HG02678 (cell line): ENCODE data around the gene SH3TC1.

Source experiments
- ATAC-seq: cut with Tn5 transposase; IDR thresholded peaks from one replicate; pipeline ENCODE4 v1.9.1; 2021; ENCODE audit warnings: mild to moderate bottlenecking, moderate library complexity; ENCODE audit not compliant: unreplicated experiment

SH3TC1 gene

DNA sequence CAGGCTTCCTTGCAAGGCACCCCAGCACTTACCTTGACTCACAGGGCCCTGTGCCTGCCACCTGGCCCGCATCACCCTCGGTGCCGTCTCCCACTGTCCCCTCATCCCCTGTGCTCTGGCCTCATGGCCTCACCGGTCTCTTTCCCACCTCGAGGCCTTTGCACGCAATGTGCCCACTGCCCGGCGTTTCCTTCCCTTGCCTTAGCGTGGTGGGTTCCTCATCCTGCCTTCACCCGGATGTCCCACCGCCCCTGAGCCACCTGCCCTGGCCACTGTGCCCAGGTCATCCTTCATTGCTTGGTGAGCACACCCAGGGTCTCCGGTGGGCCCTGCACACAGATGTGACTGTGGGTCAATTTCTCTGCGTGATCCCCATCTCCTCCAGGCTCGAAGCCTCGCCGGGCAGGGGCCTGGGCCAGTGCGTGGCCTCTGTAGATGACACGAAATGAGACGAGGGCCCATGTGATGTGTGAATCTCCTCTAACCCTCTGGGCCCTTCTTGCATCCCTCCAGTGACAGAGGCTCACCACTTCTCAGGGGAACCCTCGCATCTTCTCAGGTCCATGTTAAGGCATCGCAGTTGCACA, 75.1 kb downstream of the SH3TC1 start:
- no peak for ATAC-seq

DNA sequence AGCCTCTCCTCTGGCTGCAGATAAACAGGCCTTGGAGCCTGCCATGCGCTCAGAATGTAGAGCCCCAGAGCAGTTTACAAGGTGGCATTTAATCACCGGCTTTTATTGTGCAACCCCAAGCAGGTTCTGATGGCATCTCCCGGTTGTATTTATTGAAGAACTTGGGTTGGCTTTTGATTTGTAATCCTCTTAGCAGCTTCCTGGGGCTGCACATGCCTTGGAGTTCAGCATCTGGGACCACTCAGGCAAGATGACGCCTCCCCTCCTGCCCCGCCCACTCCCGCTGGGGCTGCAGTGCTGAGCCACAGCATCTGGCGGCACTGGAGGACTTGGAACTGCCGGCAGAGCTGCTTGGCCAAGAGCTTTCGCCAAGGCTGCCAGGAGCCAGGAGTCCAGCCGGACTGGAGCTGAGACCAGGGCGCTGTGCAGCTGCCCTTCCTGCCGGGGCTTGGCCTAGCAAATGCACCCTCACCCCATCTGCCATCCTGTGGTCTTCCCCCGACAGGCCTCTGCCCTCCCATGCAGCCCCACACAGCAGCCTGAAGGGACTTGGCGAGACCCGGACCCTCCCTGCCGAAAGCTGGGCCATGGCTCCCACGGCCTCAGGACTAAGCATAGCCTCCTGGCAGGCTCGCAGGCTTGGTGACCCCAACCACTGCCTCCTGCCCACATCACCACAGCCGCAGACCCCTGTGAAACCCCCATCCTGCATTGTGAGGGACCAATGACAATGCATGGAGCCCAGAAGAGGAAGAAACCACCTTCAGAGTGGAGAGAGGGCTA, 75.9 kb downstream of the SH3TC1 start:
- no peak for ATAC-seq

DNA sequence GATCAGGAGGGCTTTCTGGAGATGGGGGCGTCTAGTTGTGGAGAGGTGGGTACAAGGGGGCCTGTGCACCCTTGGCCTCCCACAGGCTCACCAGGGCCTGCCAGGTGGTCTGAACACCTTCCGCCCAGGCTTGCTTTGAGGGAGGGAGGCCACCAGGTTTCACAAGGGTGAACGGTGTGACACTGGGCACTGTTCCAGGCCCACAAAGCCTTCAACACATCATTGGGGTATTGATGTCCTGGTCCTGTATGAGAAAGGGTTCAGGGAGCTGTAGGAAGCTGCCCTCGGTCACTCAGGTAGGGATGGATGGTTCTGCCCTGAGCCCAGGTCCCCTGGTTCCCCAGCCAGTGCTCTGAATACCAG, 76.4 kb downstream of the SH3TC1 start:
- no peak for ATAC-seq

DNA sequence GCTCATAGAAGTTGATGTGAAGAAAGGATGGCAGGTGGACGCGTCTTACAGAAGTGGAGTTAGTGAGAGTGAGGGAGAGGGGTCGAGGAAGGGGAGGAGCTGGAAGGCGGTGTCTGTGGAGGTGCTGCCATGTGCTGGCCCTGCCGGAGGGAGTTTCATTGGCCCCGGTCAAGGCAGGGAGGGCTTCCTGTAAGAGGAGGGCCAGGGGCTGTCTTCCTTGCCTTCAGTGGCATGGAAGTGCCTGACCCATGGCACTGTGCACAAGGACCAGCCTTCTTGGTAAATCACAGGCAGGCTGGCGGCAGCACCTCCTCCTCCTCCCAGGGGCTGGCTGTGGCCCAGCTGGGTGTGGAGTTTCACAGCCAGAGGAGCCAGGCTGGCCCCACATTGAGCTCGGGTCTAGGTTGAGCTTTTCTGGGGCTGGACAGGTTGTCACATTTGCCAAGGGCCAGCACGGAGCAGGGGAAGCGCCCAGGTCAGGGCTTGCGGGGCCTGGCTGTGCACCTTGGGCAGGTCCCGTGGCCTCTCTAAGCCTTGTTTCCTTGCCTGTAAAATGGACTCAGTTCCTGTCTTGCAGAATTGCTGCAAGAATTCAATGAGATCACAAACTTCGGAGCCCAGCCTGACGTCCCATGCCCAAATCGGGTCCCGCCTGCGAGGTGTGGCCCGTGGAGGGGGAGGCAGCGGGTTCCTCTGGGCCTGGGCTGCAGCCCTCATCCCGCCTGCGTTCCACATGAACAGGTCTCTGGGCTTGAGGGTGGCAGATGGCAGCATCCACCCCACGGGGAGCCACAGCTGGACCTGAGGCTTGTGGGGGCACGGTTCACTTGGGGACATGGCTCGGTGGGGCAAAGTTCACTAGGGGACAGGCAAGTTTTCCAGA, 77.5 kb downstream of the SH3TC1 start:
- no peak for ATAC-seq

DNA sequence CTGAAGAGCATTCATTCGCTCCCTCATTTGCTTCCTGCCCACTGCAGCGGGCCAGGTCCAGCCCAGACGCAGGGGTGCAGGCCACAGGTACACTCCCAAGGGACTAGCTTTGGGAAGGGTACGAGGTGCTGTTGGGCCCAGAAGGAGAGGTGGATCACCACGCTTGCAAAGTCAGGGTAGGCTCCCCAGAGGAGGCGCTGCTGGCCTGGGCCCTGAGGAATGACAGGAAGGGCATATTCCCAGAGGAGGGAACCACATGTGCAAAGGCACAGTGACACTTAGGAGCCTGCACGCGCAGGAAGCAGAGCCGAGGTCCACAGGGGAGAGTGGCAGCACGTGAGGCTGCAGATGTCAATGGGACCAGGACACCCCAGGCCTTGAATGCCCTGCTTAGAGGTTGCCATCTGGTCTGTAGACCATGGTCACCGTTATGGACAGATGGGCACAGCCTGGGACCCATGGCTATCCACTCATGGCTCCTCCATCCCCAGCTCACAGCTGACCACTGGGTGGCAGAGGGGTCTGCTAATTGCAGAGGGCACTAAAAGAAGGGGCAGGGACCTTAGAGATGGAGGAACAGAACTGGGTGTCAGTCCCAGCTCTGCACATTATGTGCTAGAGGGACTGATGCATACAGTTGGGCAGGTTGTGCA, 78.4 kb downstream of the SH3TC1 start:
- ATAC-seq = no peak

DNA sequence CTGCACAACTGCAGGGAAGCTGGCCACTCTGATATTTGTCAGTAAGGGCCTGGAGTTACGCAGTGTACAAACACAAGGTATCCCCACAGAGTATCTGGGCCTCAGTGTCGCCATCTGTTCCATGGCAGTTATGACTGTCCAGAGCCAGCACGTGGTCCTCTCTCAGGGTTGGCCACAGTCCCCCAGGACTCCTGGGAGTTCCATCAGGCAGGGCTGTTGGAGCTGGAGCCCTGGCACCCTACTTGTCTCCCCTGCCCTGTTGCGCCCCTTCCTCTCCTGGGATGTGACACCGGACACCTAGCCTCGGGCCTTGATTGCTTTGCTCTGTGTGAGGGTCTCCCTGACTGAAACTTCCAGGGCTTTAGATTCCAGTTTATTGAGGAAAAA, 78.9 kb downstream of the SH3TC1 start:
- no peak for ATAC-seq

DNA sequence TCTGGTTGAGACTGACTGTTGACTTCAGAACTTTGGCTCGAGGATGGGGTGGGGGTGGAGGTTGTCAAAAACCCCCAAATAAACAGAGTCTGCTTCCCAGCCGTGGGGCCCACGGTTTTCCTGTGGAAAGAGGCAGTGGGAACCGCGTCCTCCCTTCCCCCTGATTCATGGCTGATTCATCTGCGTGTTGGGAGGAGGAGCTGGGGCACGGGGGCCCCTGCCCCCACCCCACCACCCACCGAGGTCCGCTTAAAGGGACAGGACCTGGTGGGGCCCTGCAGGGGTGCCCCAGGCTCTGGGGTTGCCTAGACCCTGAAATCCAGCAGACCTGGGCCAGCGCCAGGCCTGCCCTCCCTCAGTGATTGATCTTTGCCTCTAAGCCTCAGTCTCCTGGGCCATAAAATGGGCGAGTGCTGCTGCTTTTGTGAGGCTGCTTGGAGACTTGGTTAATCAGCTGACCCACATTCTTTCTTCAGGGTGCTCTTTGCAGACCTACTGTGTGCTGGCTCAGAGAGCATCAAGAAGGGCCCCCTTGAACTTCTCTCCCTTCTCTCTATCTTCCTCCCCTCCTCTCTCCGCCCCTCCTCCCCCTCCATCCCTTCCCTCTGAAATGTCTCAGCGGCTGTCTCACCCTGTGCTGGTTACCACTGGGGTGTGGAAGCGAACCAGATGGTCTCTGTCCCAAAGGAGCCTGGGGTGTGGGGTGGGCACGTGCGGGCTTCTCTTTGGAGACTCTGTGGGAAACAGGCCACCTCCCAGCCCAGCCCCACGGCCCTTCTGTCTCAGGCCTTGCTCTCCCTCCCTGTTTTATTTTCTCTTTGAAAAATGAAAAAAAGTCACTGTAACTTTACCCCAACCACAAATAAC, 79.6 kb downstream of the SH3TC1 start:
- no peak for ATAC-seq

DNA sequence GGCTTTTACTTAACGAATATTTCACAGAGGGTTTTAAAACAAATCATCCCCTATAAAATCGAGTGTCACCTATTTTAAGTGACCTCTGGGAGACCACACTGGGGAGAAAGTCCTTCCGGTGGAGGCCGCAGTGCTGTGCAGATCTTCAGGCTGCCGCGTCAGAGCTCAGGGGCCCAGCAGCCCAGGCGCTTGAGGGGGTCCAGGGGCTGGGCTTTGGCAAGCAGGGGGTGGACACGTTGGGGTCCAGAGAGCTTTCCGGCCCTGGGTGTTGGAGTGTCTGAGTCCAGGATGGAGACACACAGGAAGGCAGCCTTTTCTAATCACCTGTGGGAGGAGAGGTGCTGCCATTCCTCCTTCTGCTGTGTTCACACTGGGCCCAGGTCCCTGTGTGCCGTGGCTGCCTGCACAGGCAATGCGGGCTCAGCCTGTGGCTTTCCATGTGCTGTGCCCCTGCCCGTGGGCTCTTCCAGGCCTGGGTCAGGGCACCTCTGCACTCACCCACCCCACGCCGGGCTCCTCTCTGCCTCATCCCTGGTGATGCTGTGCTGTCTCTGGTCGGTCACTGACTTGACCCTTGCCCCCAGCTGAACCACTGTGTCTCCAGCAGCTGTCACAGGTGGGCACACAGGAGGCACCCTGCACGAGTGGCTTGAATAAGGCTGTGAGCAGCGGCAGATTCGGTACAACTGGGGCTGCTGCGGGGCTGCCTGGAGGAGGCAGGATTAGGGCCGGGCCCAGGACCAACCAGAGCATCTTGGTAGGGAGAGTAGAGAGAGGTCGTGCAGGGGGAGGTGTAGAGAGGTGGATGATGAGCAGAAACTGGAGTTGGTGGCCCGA, 80.4 kb downstream of the SH3TC1 start:
- ATAC-seq = no peak

DNA sequence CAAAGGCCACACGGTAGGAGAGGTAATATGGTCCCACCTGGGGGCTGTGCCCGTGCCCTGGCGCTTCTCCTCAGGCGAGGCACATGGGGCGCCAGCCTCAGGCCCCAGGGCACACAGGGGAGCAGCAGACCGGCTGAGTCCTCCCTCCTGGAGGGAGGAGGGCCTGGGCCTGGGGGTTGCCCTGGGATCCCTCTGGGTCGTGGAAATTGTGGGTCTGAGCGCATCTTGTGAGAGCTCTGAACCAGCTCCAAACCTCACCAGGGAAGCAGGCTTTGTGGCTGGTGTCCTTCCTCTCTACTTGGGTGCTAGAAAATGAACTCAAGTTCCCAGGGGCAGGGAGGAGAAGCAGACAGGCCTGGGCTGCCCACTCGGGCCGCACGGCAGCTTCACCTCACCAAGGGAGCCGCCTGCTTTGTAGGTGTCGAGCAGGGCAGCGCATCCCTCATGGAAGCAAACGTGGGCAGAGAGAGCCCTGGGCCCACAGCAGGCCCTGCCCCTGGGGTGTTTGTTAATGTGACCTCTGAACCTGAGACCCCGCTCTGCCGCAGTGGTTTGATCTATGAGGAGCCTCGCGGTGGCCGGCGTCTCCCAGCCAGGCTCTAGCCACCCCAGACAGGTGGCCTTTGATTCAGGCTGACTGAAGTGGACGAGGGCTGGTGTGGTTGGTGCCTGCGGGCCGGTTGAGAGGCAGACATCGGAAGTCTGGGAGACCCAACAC, 81.2 kb downstream of the SH3TC1 start:
- ATAC-seq = no peak

DNA sequence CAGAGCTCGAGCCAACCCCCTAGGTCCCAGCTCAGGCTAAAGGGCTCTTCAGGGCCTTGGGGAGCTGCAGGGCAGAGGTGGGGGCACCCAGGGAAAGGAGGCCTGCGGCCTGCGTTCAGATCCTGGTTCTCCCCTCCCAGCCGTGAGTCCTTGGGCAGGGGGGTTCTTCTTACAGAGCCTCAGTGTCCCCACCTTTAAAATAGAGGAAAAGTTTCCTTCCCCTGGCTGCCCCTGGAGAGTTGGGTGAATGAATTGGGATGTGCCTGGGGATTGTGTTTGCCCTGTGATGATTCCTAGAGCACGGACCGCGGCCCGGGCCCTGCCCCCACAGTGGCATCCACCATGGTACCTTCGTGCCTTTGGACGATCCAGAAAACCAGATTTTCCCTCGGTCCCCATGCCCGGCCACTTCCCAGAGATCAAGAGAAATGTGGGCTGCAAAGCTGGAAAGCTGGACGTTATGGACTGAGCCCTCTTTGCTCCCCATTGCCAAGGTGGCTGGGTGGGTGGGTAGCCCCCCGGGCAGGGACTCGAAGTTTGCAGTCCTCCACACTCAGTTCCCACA, 81.9 kb downstream of the SH3TC1 start:
- ATAC-seq = no peak

DNA sequence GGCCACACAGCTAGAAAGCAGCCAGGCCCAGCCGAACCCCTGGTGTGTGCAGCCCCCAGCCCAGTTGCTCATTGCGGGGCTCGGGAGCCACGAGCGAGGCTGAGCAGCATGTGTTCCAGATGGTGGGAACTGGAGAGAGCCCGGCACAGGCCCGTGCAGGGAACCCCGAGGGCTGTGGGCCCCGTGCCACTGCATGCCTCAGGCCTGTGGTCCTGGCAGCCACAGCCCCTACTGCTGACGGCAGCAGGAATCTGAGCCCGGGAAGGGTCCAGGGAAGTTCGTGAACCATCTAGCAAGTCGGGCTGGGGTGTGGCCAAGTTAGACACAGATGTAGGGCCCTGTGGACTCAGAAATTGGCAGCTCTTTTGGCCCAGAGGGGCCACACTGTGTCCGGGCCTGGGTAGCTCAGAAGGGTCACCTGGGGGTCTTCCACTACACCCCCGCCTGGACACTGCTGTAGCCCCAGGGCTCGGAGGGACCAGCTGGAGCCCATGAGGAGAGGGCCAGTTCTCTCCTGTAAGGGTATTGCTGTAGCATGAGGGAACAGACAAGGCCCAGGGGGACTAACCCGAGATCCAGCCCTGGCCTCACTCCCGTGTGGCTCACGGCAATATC, 82.5 kb downstream of the SH3TC1 start:
- no peak for ATAC-seq

DNA sequence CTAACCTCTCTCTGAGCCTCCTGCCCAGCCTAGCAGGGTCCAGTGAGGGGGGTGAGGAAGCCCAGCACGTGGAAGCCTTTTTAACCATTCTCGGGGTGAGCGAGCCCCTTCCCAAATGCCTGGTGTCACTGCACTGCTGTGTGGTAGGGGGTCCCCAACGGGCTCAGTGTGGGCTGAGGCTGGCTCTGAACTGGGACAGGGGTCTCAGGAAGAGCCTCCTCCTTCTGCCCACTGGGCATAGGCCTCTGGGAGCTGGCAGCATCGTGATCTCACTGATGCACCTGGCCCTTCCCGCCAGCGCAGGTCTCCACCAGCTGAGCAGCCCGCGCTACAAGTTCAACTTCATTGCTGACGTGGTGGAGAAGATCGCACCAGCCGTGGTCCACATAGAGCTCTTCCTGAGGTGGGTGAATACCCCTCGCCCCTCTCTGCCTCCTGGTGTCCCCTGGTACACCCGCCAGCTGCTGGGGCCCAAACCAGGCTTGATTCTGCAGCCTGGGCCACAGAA, 83.1 kb downstream of the SH3TC1 start:
- no peak for ATAC-seq

DNA sequence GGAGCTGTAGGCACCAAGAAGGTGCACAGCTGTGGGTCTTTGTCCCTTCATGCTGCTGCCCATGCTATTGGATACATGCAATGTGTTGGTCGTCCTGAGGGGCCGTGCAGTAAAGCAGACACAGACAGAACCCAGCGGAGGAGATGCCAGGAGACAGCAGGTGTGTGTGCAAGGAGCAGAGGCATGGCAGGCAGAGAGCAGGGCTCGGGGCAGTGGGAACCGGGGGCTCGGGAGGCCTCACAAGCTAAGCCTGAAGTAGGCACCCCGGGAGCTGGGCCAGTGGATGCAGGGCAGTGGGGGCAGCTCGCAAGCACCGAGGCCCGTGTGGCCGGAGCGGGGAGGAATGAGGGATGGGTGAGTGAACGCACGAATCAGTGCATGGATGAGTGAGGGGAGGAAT, 83.7 kb downstream of the SH3TC1 start:
- no peak for ATAC-seq

DNA sequence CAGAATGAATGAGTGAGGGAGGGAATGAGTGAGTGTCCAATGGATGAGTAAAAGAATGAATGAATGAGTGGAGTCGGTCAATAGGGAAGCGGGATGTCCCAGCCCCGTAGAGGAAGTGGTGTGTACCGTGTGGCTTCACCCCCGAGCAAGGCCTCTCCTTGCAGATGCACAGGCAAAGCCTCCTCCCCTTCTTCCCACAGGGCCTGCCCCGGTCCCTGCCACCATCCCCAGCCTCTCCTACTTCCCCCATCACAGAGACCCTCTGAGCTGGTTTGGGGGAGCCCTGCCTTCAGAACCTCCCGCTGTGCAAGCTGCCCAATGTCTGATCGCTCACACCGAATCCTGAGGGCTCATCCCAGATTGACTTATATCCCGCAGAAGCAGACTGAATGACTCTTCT, 84.1 kb downstream of the SH3TC1 start:
- ATAC-seq = no peak

DNA sequence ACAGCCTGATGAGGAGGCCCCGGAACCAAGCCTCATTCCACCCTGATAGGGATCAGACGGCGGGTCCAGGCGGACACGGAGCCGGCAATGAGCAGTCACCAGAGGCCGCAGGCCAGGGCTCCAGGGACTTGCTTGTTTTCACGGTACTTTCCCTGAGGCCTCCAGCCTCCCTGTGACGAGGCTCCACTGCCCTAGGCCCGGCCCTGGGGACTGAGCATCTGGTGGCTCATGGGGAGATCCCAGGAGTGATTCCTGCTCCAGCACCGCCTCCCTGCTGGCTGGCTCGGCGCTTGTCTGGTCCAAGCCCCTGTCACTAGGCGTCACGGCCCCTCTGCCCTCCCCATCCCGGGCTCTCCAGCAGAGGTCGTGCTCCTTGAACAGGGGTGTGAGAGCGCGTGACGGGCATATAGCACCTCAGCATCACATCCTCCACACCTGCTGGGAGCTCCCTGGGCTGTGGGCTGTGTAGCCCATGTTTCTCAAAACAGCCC, 84.6 kb downstream of the SH3TC1 start:
- no peak for ATAC-seq

DNA sequence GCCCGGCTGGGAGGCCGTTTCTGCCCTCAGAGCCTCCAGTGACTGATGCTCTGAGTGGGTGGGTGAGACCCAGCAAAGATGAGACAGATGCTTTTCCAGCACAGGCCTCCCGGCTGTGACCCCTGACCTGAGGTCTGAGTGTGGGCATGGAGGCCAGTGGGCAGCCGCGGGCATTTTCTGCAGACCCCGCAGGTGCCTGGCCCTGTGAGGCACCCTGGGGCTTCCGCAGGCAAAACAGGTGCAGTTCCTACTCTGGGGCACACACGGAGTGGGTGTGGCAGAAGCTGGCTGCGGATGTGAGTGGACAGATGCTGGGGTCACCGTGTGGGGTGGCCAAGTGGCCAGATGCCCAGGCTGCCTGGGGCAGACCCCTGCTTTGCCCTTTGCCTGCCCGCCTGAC, 85.3 kb downstream of the SH3TC1 start:
- ATAC-seq = no peak

DNA sequence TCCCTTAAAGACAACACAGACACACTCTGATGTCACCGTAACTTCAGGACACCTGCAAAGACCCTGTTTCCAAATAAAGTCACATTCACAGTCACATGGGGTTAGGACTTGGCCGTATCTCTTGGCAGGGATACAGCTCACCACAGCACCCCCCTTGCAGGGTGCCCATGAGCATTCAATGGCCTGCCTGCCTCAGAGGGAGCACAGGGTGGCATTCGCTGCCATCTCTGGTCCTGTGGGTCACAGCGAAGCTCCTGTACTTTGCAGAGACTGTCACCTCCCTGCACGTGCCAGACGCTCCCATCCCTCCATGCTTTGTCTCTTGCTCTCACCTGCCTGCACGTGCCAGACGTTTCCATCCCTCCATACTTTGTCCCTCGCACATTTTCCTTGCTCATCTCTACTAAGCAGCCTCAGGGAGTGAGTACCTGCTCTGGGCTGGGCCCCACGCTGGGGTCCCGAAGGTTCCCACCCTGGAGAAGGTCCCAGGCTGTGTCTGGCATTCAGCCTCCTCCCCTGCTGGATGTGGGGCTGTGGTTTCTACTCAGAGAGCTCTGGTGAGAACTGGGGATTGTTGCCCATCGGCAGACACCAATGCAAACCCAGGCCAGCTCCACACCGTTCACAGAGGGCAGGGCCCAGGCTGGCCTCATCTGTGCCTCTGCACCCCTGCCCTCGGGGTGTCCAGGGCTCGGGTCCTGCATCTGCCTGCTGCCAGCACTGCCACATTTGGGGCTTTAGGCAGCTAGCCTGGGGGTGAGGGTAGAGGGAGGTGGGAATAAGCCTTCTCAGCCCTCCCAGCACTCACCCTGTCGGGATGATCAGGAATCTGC, 86.3 kb downstream of the SH3TC1 start:
- ATAC-seq = no peak
